Large intestine (tissue), 12 donors: Measurements from ENCODE around the gene ZNF550. TPM values are rescaled to one million over a fixed set of nuclear protein-coding genes. Genes with fewer than 3 reads are reported as not detected.

Experiments used
- DNase-seq, 2 donors: peaks; one replicate each; pipeline versions ENCODE4 v3.0.0 to v3.0.0-alpha.2; 2013
- H3K27ac ChIP-seq: one replicate; pipeline ENCODE4 v1.5.1; 2013; ENCODE audit warnings: low read length
- H3K27me3 ChIP-seq: 2 replicates; pipeline ENCODE4 v1.6.1; 2013; ENCODE audit warnings: low read length; ENCODE audit not compliant: control insufficient read depth, insufficient read depth
- H3K36me3 ChIP-seq: 2 replicates; pipeline ENCODE4 v1.6.1; 2013; ENCODE audit warnings: low read length; ENCODE audit not compliant: control insufficient read depth, insufficient read depth
- H3K4me1 ChIP-seq: one replicate; pipeline ENCODE4 v1.6.1; 2013; ENCODE audit warnings: low read length; ENCODE audit not compliant: control insufficient read depth, insufficient read depth
- H3K4me3 ChIP-seq: one replicate; pipeline ENCODE4 v1.5.1; 2013; ENCODE audit warnings: low read length
- H3K9me3 ChIP-seq: one replicate; pipeline ENCODE4 v1.6.1; 2013; ENCODE audit warnings: mild to moderate bottlenecking, low read depth, low read length, moderate library complexity; ENCODE audit not compliant: control insufficient read depth
- WGBS: methylation state at CpG from one replicate; pipeline ENCODE4 v1.1.5; 2013; ENCODE audit warnings: low lambda C conversion rate; ENCODE audit not compliant: insufficient coverage; 5-methylcytosine and 5-hydroxymethylcytosine counted together
- long read RNA-seq, 11 donors: transcript quantifications; one replicate each; lab custom pipeline, GENCODE V29; 2026
- polyA plus RNA-seq: library from polyadenylated mRNA; unstranded; fragments of 120-200 nt; gene quantifications from one replicate; pipeline ENCODE4 v1.2.1, GENCODE V29; 2013

ZNF550 gene
- 16.2 TPM for polyA plus RNA-seq
- long read RNA-seq, donor 1, partial matches to known transcripts, result 0 of 2 reads
- long read RNA-seq, donor 1, other reads (novel, unspliced or antisense), result 0 of 2 reads
- long read RNA-seq, donor 2, partial matches to known transcripts, result 6 of 10 reads
- long read RNA-seq, donor 2, other reads (novel, unspliced or antisense), result 0 of 10 reads
- long read RNA-seq, donor 3, full-length matches to known transcripts, result 3 of 14 reads
- long read RNA-seq, donor 3, partial matches to known transcripts, result 11 of 14 reads
- long read RNA-seq, donor 3, other reads (novel, unspliced or antisense), result 0 of 14 reads
- long read RNA-seq, donor 4, result 0 reads
- long read RNA-seq, donor 5, partial matches to known transcripts, result 0 of 1 reads
- long read RNA-seq, donor 5, other reads (novel, unspliced or antisense), result 0 of 1 reads
- long read RNA-seq, donor 6, partial matches to known transcripts, result 5 of 8 reads
- long read RNA-seq, donor 6, other reads (novel, unspliced or antisense), result 0 of 8 reads
- long read RNA-seq, donor 7, result 0 reads
- long read RNA-seq, donor 8, partial matches to known transcripts, result 31 of 32 reads
- long read RNA-seq, donor 8, other reads (novel, unspliced or antisense), result 0 of 32 reads
- long read RNA-seq, donor 9, partial matches to known transcripts, result 36 of 38 reads
- long read RNA-seq, donor 9, other reads (novel, unspliced or antisense), result 0 of 38 reads
- long read RNA-seq, donor 10, partial matches to known transcripts, result 38 of 40 reads
- long read RNA-seq, donor 10, other reads (novel, unspliced or antisense), result 0 of 40 reads
- long read RNA-seq, donor 11, partial matches to known transcripts, result 5 of 5 reads
- long read RNA-seq, donor 11, other reads (novel, unspliced or antisense), result 0 of 5 reads

- DNase-seq, result peak; percentile 88 to 94
- H3K4me3 ChIP-seq, result peak within 1 kb of the TSS; percentile 86
- WGBS, result no CpG with 5 or more reads among the region's 56 CpGs
- peaks cover 14% of the 10 kb centered on the region for H3K9me3 ChIP-seq
- H3K27me3 ChIP-seq, result no peaks in the 10 kb centered on the region
- peaks cover 19% of the 10 kb centered on the region for H3K36me3 ChIP-seq
- H3K27ac ChIP-seq, result peak within 1 kb of the TSS; percentile 69
- H3K4me1 ChIP-seq, result peaks cover 9% of the 10 kb centered on the region
Measured at GRCh38 chr19:57559404-57560025, at the start of gene ZNF550. Gene ZNF550 (minus strand): TSS chr19:57559863. CDS start chr19:57559682, 181 bp downstream.

- Histone ChIP-seq H3K36me3 (peaks cover 24% of the 10 kb centered on the region), H3K9me3 (peaks cover 10% of the 10 kb centered on the region)
- WGBS, result no CpG with 5 or more reads among the region's 5 CpGs
Measured at GRCh38 chr19:57606931-57607330, 47.3 kb upstream of the ZNF550 start.

GRCh38 chr19:57599761-57600383 lies 40.2 kb upstream of the ZNF550 start, which contains the start of gene ZNF530:
Gene ZNF530 (plus strand): TSS chr19:57599885. CDS start chr19:57604346, 4,461 bp downstream.
- no peaks in the 10 kb centered on the region for H3K27me3 ChIP-seq
- peaks cover 3% of the 10 kb centered on the region for H3K4me1 ChIP-seq
- H3K36me3 ChIP-seq, result peaks cover 8% of the 10 kb centered on the region
- peak; percentile 91 to 93 for DNase-seq
- no peak within 1 kb of the TSS for H3K27ac ChIP-seq
- H3K4me3 ChIP-seq, result peak within 1 kb of the TSS; percentile 89
- peaks cover 5% of the 10 kb centered on the region for H3K9me3 ChIP-seq
- no CpG with 5 or more reads among the region's 53 CpGs for WGBS

More at GRCh38 chr19:57606931-57607330, 47.3 kb upstream of the ZNF550 start:
- no peaks in the 10 kb centered on the region for H3K27me3 ChIP-seq
- H3K4me1 ChIP-seq, result no peaks in the 10 kb centered on the region
- H3K4me3 ChIP-seq, result no peak overlapping the region
- no peak for DNase-seq
- H3K27ac ChIP-seq, result no peak overlapping the region

- Histone ChIP-seq H3K4me3 (peak overlapping the region; percentile 89), H3K27ac (no peak overlapping the region), H3K9me3 (peaks cover 5% of the 10 kb centered on the region), H3K4me1 (peaks cover 3% of the 10 kb centered on the region), H3K27me3 (no peaks in the 10 kb centered on the region), H3K36me3 (peaks cover 3% of the 10 kb centered on the region)
- DNase-seq, result no peak
- no CpG with 5 or more reads among the region's 8 CpGs for WGBS
Measured at GRCh38 chr19:57599377-57599760, 39.7 kb upstream of the ZNF550 start.

GRCh38 chr19:57587529-57587928 lies 27.9 kb upstream of the ZNF550 start:
- WGBS, result no CpG with 5 or more reads among the region's 1 CpG
- H3K9me3 ChIP-seq, result peaks cover 49% of the 10 kb centered on the region
- H3K36me3 ChIP-seq, result peaks cover 51% of the 10 kb centered on the region

GRCh38 chr19:57583521-57584416 lies 24.1 kb upstream of the ZNF550 start, which contains the start of gene ZIK1:
Gene ZIK1 (plus strand): TSS chr19:57584145. CDS start chr19:57584357, 212 bp downstream.
- Histone ChIP-seq H3K27ac (peak within 1 kb of the TSS; percentile 14), H3K9me3 (peaks cover 37% of the 10 kb centered on the region), H3K27me3 (peaks cover 2% of the 10 kb centered on the region), H3K36me3 (peaks cover 21% of the 10 kb centered on the region), H3K4me3 (peak within 1 kb of the TSS; percentile 76), H3K4me1 (peaks cover 13% of the 10 kb centered on the region)
- no CpG with 5 or more reads among the region's 76 CpGs for WGBS
- DNase-seq, result peak; percentile 90 to 97

More at GRCh38 chr19:57587529-57587928, 27.9 kb upstream of the ZNF550 start:
- H3K27me3 ChIP-seq, result no peaks in the 10 kb centered on the region
- H3K27ac ChIP-seq, result no peak overlapping the region
- peaks cover 7% of the 10 kb centered on the region for H3K4me1 ChIP-seq
- DNase-seq, result no peak
- no peak overlapping the region for H3K4me3 ChIP-seq

- WGBS, result no CpG with 5 or more reads among the region's 21 CpGs
- Histone ChIP-seq H3K27ac (no peak overlapping the region), H3K27me3 (peaks cover 2% of the 10 kb centered on the region), H3K4me1 (peaks cover 13% of the 10 kb centered on the region), H3K9me3 (peaks cover 31% of the 10 kb centered on the region), H3K4me3 (peak overlapping the region; percentile 76), H3K36me3 (peaks cover 14% of the 10 kb centered on the region)
- no peak for DNase-seq
Measured at GRCh38 chr19:57583104-57583520, 23.4 kb upstream of the ZNF550 start.

- peaks cover 49% of the 10 kb centered on the region for H3K9me3 ChIP-seq
- peaks cover 13% of the 10 kb centered on the region for H3K4me1 ChIP-seq
- no CpG with 5 or more reads among the region's 62 CpGs for WGBS
- H3K4me3 ChIP-seq, result peak within 1 kb of the TSS; percentile 86
- peak within 1 kb of the TSS; percentile 47 for H3K27ac ChIP-seq
- peaks cover 34% of the 10 kb centered on the region for H3K36me3 ChIP-seq
- DNase-seq, result peak; percentile 99
- peaks cover 2% of the 10 kb centered on the region for H3K27me3 ChIP-seq
Measured at GRCh38 chr19:57578487-57579205, 19.0 kb upstream of the ZNF550 start, which contains the start of gene ZNF416. Gene ZNF416 (minus strand): TSS chr19:57578911. CDS start chr19:57578704, 207 bp downstream.
